Measurements from ENCODE around the gene ELAVL1.
"Not testable (repeated sequence)": the region's sequence is repeated elsewhere in the genome, so short reads cannot be mapped to it uniquely, and the experiment has no call there.

The ELAVL1 gene

GRCh38 chr19:7920519-7921301 is 84.7 kb downstream of the ELAVL1 start:
- H3K27me3 Mint-ChIP-seq (ENCODE audit: low read depth) = peaks cover 36% of the 10 kb centered on the region
- TF ChIP-seq CTCF (IDR thresholded peaks at IDR 0.05; ENCODE audit: unreplicated experiment in 3 of 3) = no peak
- H3K4me3 Mint-ChIP-seq = peak overlapping the region; percentile 83 to 90 (median 90)
- no peaks in the 10 kb centered on the region for H3K9me3 Mint-ChIP-seq
- peak overlapping the region; percentile 89 to 94 (median 92) for H3K27ac Mint-ChIP-seq
- H3K36me3 Mint-ChIP-seq (ENCODE audit: low read depth) = no peaks in the 10 kb centered on the region
- peaks cover 20% of the 10 kb centered on the region for H3K4me1 Mint-ChIP-seq

GRCh38 chr19:7919610-7920518 is 85.6 kb downstream of the ELAVL1 start, which contains the start of gene SNAPC2:
Gene SNAPC2, plus strand, starts transcription at chr19:7920338. Its CDS starts 29 bp downstream, at chr19:7920367.
- peaks cover 44% of the 10 kb centered on the region for H3K27me3 Mint-ChIP-seq (ENCODE audit: low read depth)
- peak within 1 kb of the TSS; percentile 83 to 90 (median 90) for H3K4me3 Mint-ChIP-seq
- H3K27ac Mint-ChIP-seq = peak within 1 kb of the TSS; percentile 89 to 94 (median 93)
- TF ChIP-seq CTCF (IDR thresholded peaks at IDR 0.05; ENCODE audit: unreplicated experiment in 3 of 3) = no peak
- H3K9me3 Mint-ChIP-seq = no peaks in the 10 kb centered on the region
- H3K4me1 Mint-ChIP-seq = peaks cover 20% of the 10 kb centered on the region
- H3K36me3 Mint-ChIP-seq (ENCODE audit: low read depth) = no peaks in the 10 kb centered on the region

- Mint-ChIP-seq H3K4me1 (peaks cover 20% of the 10 kb centered on the region), H3K27me3 (ENCODE audit: low read depth) (peaks cover 55% of the 10 kb centered on the region), H3K4me3 (peak overlapping the region; percentile 83 to 90 (median 90)), H3K27ac (no peak overlapping the region), H3K36me3 (ENCODE audit: low read depth) (no peaks in the 10 kb centered on the region), H3K9me3 (no peaks in the 10 kb centered on the region)
- TF ChIP-seq CTCF (IDR thresholded peaks at IDR 0.05; ENCODE audit: unreplicated experiment in 3 of 3) = no peak
Measured at GRCh38 chr19:7918615-7919421, 86.6 kb downstream of the ELAVL1 start.

GRCh38 chr19:7918062-7918614 is 87.3 kb downstream of the ELAVL1 start:
- not testable (repeated sequence) for H3K9me3 Mint-ChIP-seq; H3K27ac Mint-ChIP-seq; H3K36me3 Mint-ChIP-seq (ENCODE audit: low read depth)
- Mint-ChIP-seq H3K4me3 (peak overlapping the region; percentile 63 to 72 (median 66)), H3K4me1 (peaks cover 20% of the 10 kb centered on the region), H3K27me3 (ENCODE audit: low read depth) (peaks cover 59% of the 10 kb centered on the region)
- TF ChIP-seq CTCF (IDR thresholded peaks at IDR 0.05; ENCODE audit: unreplicated experiment in 3 of 3) = peak in 2 of 3 experiments; percentile 1 to 7

- Mint-ChIP-seq H3K27ac (no peak overlapping the region), H3K9me3 (no peaks in the 10 kb centered on the region), H3K4me3 (peak overlapping the region; percentile 78 to 82 (median 80)), H3K36me3 (ENCODE audit: low read depth) (peaks cover 5% of the 10 kb centered on the region), H3K27me3 (ENCODE audit: low read depth) (peaks cover 59% of the 10 kb centered on the region), H3K4me1 (peaks cover 20% of the 10 kb centered on the region)
- peak; percentile 63 to 67 (median 65) for TF ChIP-seq CTCF (IDR thresholded peaks at IDR 0.05; ENCODE audit: unreplicated experiment in 3 of 3)
Measured at GRCh38 chr19:7917267-7918061, 88.0 kb downstream of the ELAVL1 start.
